GM23338 (cell line): ENCODE results near the gene CDK5R1.

ENCODE experiments used
- EZH2 ChIP-seq: fragments of 200-600 bp; sonication (generic); IDR thresholded peaks from one replicate; pipeline ENCODE4 v1.8.0; 2017; ENCODE audit warnings: antibody characterized with exemption, mild to moderate bottlenecking, low read depth; ENCODE audit not compliant: unreplicated experiment
- ZNF114 ChIP-seq: fragments of 250-450 bp; sonication (Bioruptor Pico); IDR thresholded peaks from 2 replicates; pipeline ENCODE4 v1.5.0; 2020; ENCODE audit warnings: mild to moderate bottlenecking, moderate library complexity
- TF ChIP-seq, protein P1 (sequence below), 2 experiments: fragments of 200-600 bp in 1 of 2; sonication (generic) in 1 of 2; conservative IDR thresholded peaks; 2 replicates each; pipeline versions ENCODE4 v1.5.1 to v1.6.1; 2016 to 2017; ENCODE audit warnings: antibody characterized with exemption in 2 of 2, low read depth in 2 of 2, mild to moderate bottlenecking in 2 of 2, moderate library complexity in 1 of 2

DNA sequence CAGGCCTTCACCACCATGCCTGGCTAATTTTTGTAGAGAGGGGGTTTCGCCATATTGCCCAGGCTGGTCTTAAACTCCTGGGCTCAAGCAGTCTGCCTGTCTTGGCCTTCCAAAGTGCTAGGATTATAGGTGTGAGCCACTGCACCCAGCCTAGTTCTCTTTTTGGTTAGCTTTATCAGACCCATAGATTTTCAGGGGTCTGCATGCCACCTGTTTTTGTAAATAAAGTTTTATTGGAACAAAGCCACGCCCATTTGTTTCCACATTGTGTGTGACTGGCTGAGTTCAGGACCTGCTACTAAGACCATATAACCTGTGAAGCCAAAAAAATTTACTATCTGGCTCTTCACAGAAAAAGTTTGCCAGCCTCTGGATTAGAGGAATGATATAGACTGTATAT is 34.9 kb upstream of the CDK5R1 start:
- TF ChIP-seq, protein P1, sequence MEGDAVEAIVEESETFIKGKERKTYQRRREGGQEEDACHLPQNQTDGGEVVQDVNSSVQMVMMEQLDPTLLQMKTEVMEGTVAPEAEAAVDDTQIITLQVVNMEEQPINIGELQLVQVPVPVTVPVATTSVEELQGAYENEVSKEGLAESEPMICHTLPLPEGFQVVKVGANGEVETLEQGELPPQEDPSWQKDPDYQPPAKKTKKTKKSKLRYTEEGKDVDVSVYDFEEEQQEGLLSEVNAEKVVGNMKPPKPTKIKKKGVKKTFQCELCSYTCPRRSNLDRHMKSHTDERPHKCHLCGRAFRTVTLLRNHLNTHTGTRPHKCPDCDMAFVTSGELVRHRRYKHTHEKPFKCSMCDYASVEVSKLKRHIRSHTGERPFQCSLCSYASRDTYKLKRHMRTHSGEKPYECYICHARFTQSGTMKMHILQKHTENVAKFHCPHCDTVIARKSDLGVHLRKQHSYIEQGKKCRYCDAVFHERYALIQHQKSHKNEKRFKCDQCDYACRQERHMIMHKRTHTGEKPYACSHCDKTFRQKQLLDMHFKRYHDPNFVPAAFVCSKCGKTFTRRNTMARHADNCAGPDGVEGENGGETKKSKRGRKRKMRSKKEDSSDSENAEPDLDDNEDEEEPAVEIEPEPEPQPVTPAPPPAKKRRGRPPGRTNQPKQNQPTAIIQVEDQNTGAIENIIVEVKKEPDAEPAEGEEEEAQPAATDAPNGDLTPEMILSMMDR (conservative IDR thresholded peaks at IDR 0.05; ENCODE audit: low read depth in 2 of 2): no peak
- TF ChIP-seq ZNF114 (CRISPR knock-in tag) (no peak), EZH2 (no peak)
